ENCODE results near the gene PHC1.

DNA sequence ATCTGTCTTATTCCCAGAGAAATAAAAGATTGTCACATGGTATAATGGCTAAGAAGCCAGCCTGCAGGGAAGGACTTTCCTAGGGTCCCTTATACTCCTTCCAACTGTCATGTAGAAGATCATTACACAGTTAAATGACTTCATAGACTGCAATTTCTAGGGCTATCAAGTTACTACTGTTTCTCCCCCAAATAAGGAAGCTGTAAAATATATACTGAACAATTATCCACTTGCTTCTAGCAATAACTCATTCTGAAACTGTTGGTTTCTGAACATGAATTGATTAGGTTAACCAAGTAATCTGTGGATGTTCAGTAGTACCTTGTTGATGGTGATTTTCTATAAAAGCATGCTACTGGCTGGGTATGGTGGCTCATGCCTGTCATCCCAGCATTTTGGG lies 47.3 kb upstream of the PHC1 start:
- TF ChIP-seq, protein P1, sequence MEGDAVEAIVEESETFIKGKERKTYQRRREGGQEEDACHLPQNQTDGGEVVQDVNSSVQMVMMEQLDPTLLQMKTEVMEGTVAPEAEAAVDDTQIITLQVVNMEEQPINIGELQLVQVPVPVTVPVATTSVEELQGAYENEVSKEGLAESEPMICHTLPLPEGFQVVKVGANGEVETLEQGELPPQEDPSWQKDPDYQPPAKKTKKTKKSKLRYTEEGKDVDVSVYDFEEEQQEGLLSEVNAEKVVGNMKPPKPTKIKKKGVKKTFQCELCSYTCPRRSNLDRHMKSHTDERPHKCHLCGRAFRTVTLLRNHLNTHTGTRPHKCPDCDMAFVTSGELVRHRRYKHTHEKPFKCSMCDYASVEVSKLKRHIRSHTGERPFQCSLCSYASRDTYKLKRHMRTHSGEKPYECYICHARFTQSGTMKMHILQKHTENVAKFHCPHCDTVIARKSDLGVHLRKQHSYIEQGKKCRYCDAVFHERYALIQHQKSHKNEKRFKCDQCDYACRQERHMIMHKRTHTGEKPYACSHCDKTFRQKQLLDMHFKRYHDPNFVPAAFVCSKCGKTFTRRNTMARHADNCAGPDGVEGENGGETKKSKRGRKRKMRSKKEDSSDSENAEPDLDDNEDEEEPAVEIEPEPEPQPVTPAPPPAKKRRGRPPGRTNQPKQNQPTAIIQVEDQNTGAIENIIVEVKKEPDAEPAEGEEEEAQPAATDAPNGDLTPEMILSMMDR (IDR thresholded peaks at IDR 0.05), result no peak
- no peak for TF ChIP-seq POLR2A (IDR thresholded peaks at IDR 0.05)
- no peak for TF ChIP-seq POLR2AphosphoS5 (IDR thresholded peaks at IDR 0.05)
